Upper lobe of left lung (tissue), 4 donors: ENCODE data around the gene C19orf85.
A peak's percentile ranks its signal among the peaks of the same experiment; 100 is the strongest.

Experiments used
- CTCF ChIP-seq, 6 experiments: fragments of 450-650 bp in 4 of 6; fragments of 200-600 bp in 2 of 6; sonication (generic) in 2 of 6; IDR thresholded peaks; one replicate each; pipeline ENCODE4 v1.5.1; 2016 to 2019; ENCODE audit warnings: antibody characterized with exemption in 6 of 6
- POLR2A ChIP-seq, 4 donors: fragments of 450-650 bp; IDR thresholded peaks; one replicate each; pipeline ENCODE4 v1.5.1; 2016 to 2017; ENCODE audit warnings: antibody characterized with exemption in 4 of 4, mild to moderate bottlenecking in 2 of 4

GRCh38 chr19:55467236-55468053 lies 2.9 kb upstream of the C19orf85 start:
- TF ChIP-seq CTCF (IDR thresholded peaks at IDR 0.05) (peak; percentile 93 to 99 (median 95)), POLR2A (IDR thresholded peaks at IDR 0.05) (no peak)
